Progenitor cell of endocrine pancreas (in vitro differentiated cells): ENCODE measurements around the gene PLEKHG2. TPM values are rescaled to one million over a fixed set of nuclear protein-coding genes. Genes with fewer than 3 reads are reported as not detected.

Experiments
- DNase-seq: peaks from one replicate; pipeline ENCODE4 v3.0.0; 2021; ENCODE audit warnings: low spot score; ENCODE audit not compliant: unreplicated experiment
- H3K27ac Mint-ChIP-seq: 2 replicates; pipeline ENCODE4 v1.8.0; 2021; ENCODE audit warnings: mild to moderate bottlenecking, moderate library complexity, mixed read lengths
- H3K27me3 Mint-ChIP-seq: 2 replicates; pipeline ENCODE4 v1.8.0; 2021; ENCODE audit warnings: mixed read lengths
- H3K36me3 Mint-ChIP-seq: 2 replicates; pipeline ENCODE4 v1.8.0; 2022; ENCODE audit warnings: mixed read lengths; ENCODE audit not compliant: insufficient read depth
- H3K4me1 Mint-ChIP-seq: 2 replicates; pipeline ENCODE4 v1.8.0; 2021; ENCODE audit warnings: low read depth, mixed read lengths
- H3K4me3 Mint-ChIP-seq: 2 replicates; pipeline ENCODE4 v1.8.0; 2021; ENCODE audit warnings: low read depth, mild to moderate bottlenecking, moderate library complexity, mixed read lengths
- H3K9me3 Mint-ChIP-seq: 2 replicates; pipeline ENCODE4 v1.8.0; 2021; ENCODE audit warnings: low read depth, mixed read lengths
- total RNA-seq: library from RNA; stranded (reverse); gene quantifications from 2 replicates; pipeline ENCODE4 v1.2.1, GENCODE V29; 2021
- TF ChIP-seq, protein P1 (sequence below): fragments of 200-600 bp; sonication (generic); IDR thresholded peaks from one replicate; pipeline ENCODE4 v1.5.0; 2021; ENCODE audit warnings: antibody characterized with exemption, mild to moderate bottlenecking; ENCODE audit not compliant: unreplicated experiment

PLEKHG2 gene
- total RNA-seq, 1 donor from 2014 or later = 162 TPM

- peak; percentile 69 for DNase-seq
- Mint-ChIP-seq H3K27ac (peak within 1 kb of the TSS; percentile 96), H3K9me3 (no peaks in the 10 kb centered on the region), H3K4me3 (peak within 1 kb of the TSS; percentile 89), H3K27me3 (no peaks in the 10 kb centered on the region), H3K36me3 (peaks cover 4% of the 10 kb centered on the region), H3K4me1 (peaks cover 38% of the 10 kb centered on the region)
- TF ChIP-seq, protein P1, sequence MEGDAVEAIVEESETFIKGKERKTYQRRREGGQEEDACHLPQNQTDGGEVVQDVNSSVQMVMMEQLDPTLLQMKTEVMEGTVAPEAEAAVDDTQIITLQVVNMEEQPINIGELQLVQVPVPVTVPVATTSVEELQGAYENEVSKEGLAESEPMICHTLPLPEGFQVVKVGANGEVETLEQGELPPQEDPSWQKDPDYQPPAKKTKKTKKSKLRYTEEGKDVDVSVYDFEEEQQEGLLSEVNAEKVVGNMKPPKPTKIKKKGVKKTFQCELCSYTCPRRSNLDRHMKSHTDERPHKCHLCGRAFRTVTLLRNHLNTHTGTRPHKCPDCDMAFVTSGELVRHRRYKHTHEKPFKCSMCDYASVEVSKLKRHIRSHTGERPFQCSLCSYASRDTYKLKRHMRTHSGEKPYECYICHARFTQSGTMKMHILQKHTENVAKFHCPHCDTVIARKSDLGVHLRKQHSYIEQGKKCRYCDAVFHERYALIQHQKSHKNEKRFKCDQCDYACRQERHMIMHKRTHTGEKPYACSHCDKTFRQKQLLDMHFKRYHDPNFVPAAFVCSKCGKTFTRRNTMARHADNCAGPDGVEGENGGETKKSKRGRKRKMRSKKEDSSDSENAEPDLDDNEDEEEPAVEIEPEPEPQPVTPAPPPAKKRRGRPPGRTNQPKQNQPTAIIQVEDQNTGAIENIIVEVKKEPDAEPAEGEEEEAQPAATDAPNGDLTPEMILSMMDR = peak; percentile 9
Observed at GRCh38 chr19:39406656-39407409, 5.6 kb upstream of the PLEKHG2 start, which contains the start of gene ZFP36. TSS of gene ZFP36 (plus strand) at chr19:39406847. CDS start at chr19:39406905, 58 bp downstream.

DNA sequence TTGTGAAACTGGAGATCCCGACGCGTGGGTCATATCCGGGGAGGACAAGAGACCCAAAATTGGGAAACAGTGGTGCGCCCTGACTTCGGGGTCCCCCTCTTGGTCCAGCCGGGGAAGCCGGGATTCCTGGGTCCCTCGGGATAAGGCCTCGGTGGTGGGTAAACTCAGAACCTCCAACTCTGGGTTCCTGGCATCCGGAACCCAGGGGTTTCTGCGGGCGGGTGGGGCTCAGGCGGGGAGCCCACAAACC lies 5.1 kb upstream of the PLEKHG2 start:
- peak overlapping the region; percentile 96 for H3K27ac Mint-ChIP-seq
- no peaks in the 10 kb centered on the region for H3K9me3 Mint-ChIP-seq
- TF ChIP-seq, protein P1 = no peak
- H3K27me3 Mint-ChIP-seq = no peaks in the 10 kb centered on the region
- H3K36me3 Mint-ChIP-seq = peaks cover 4% of the 10 kb centered on the region
- DNase-seq = no peak
- peak overlapping the region; percentile 89 for H3K4me3 Mint-ChIP-seq
- peaks cover 37% of the 10 kb centered on the region for H3K4me1 Mint-ChIP-seq

DNA sequence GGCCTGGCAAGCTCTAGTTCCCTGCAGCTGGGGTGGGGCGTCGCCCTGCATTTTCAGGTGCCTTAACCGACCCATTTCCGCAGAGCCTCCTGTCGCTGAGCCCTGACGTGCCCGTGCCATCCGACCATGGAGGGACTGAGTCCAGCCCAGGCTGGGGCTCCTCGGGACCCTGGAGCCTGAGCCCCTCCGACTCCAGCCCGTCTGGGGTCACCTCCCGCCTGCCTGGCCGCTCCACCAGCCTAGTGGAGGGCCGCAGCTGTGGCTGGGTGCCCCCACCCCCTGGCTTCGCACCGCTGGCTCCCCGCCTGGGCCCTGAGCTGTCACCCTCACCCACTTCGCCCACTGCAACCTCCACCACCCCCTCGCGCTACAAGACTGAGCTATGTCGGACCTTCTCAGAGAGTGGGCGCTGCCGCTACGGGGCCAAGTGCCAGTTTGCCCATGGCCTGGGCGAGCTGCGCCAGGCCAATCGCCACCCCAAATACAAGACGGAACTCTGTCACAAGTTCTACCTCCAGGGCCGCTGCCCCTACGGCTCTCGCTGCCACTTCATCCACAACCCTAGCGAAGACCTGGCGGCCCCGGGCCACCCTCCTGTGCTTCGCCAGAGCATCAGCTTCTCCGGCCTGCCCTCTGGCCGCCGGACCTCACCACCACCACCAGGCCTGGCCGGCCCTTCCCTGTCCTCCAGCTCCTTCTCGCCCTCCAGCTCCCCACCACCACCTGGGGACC lies 4.6 kb upstream of the PLEKHG2 start:
- Mint-ChIP-seq H3K4me3 (peak overlapping the region; percentile 89), H3K36me3 (peaks cover 4% of the 10 kb centered on the region), H3K4me1 (peaks cover 36% of the 10 kb centered on the region), H3K27me3 (no peaks in the 10 kb centered on the region), H3K9me3 (no peaks in the 10 kb centered on the region), H3K27ac (peak overlapping the region; percentile 96)
- no peak for DNase-seq
- TF ChIP-seq, protein P1 = no peak

GRCh38 chr19:39408392-39409207 lies 3.9 kb upstream of the PLEKHG2 start:
- Mint-ChIP-seq H3K4me3 (peak overlapping the region; percentile 89), H3K4me1 (peaks cover 33% of the 10 kb centered on the region), H3K9me3 (no peaks in the 10 kb centered on the region), H3K36me3 (peaks cover 4% of the 10 kb centered on the region), H3K27me3 (no peaks in the 10 kb centered on the region), H3K27ac (peak overlapping the region; percentile 94)
- TF ChIP-seq, protein P1 = no peak
- DNase-seq = no peak
